Stomach (tissue), 9 donors: Measurements from ENCODE around the gene L3MBTL4. TPM values are rescaled to one million over a fixed set of nuclear protein-coding genes. Genes with fewer than 3 reads are reported as not detected.

ENCODE experiments used
- DNase-seq, 2 donors: peaks; one replicate each; pipeline versions ENCODE4 v3.0.0 to v3.0.0-alpha.2; 2013 to 2019
- H3K27ac ChIP-seq, 5 donors: fragments of 200-600 bp in 4 of 5; sonication (generic) in 4 of 5; one replicate each; pipeline ENCODE4 v1.5.1; 2013 to 2019; ENCODE audit warnings: mild to moderate bottlenecking in 1 of 5, moderate library complexity in 1 of 5
- H3K27me3 ChIP-seq, 3 donors: fragments of 200-600 bp; sonication (generic); one replicate each; pipeline ENCODE4 v1.5.1; 2017 to 2019; ENCODE audit warnings: mixed run types in 1 of 3
- H3K36me3 ChIP-seq, 4 donors: fragments of 200-600 bp; sonication (generic); 1 replicate in 3 of 4; 2 replicates in 1 of 4; pipeline ENCODE4 v1.5.1; 2016 to 2019
- H3K4me1 ChIP-seq, 4 donors: fragments of 200-600 bp; sonication (generic); one replicate each; pipeline ENCODE4 v1.5.1; 2016 to 2019
- H3K4me3 ChIP-seq, 4 donors: fragments of 200-600 bp; sonication (generic) in 3 of 4; one replicate each; pipeline ENCODE4 v1.5.1; 2016 to 2019; ENCODE audit warnings: mild to moderate bottlenecking in 1 of 4
- H3K9me3 ChIP-seq, 4 donors: fragments of 200-600 bp; sonication (generic); one replicate each; pipeline ENCODE4 v1.5.1; 2016 to 2019
- CTCF ChIP-seq, 7 experiments: fragments of 450-650 bp in 4 of 7; fragments of 200-600 bp in 3 of 7; sonication (generic) in 3 of 7; IDR thresholded peaks; one replicate each; pipeline ENCODE4 v1.5.1; 2016 to 2019; ENCODE audit warnings: antibody characterized with exemption in 7 of 7, control low read depth in 2 of 7, mild to moderate bottlenecking in 1 of 7
- EP300 ChIP-seq: sonication (generic); formaldehyde crosslinking; IDR thresholded peaks from one replicate; pipeline ENCODE4 v1.6.1; 2017; ENCODE audit warnings: antibody characterized with exemption
- POLR2A ChIP-seq, 4 donors: fragments of 450-650 bp; IDR thresholded peaks; one replicate each; pipeline ENCODE4 v1.6.1; 2016; ENCODE audit warnings: antibody characterized with exemption in 4 of 4, control low read depth in 2 of 4, mild to moderate bottlenecking in 1 of 4, moderate library complexity in 1 of 4
- POLR2AphosphoS5 ChIP-seq, 3 donors: sonication (generic); formaldehyde crosslinking; IDR thresholded peaks; one replicate each; pipeline ENCODE4 v1.6.1; 2016; ENCODE audit warnings: antibody characterized with exemption in 3 of 3
- WGBS, 5 donors: extraction: QIAGEN DNeasy Blood & Tissue Kit in 3 of 5; methylation state at CpG; one replicate each; pipeline versions ENCODE4 v1.1.5 to v1.1.7; 2013 to 2018; 5-methylcytosine and 5-hydroxymethylcytosine counted together
- intact Hi-C: fragments of 100-400 bp; cut with DNase I; formaldehyde crosslinking; loops from one replicate; pipeline ENCODE4 v1.15.1; 2023; ENCODE audit warnings: low total_unique reads
- polyA plus RNA-seq, 3 donors: library from polyadenylated mRNA; stranded (reverse); fragments of 200-250 nt; gene quantifications; one replicate each; pipeline ENCODE4 v1.2.3, GENCODE V29; 2013
- total RNA-seq, 5 donors: library from RNA; depleted of rRNA; stranded (reverse); fragments of >200 nt; gene quantifications; one replicate each; pipeline versions ENCODE4 v1.1.0 to v1.2.3, GENCODE V29; 2014 to 2016
- donor health status: healthy with polysubstance abuse.
- donor health status: Bipolar disorder and iron deficiency.
- donor health status: healthy.

L3MBTL4 gene
- total and polyA plus RNA-seq, 8 donors: 1.9 to 23.3 (median 7.6) TPM

- Histone ChIP-seq H3K9me3 (no peaks in the 10 kb centered on the region), H3K36me3 (no peaks in the 10 kb centered on the region), H3K4me3 (no peak overlapping the region), H3K27ac (no peak overlapping the region), H3K4me1 (no peaks in the 10 kb centered on the region), H3K27me3 (no peaks in the 10 kb centered on the region)
- no peak for TF ChIP-seq POLR2A (IDR thresholded peaks at IDR 0.05)
- no peak for TF ChIP-seq EP300
- no peak for TF ChIP-seq CTCF (IDR thresholded peaks at IDR 0.05)
- TF ChIP-seq POLR2AphosphoS5 (IDR thresholded peaks at IDR 0.05): no peak
- no peak for DNase-seq
- 62 to 84% (median 78%) methylated on average over 2 of the region's 2 CpGs for WGBS, 5 donors
- intact Hi-C loops: no loop called here
These were observed 26.5 kb upstream of the L3MBTL4 start for GRCh38 chr18:6441200-6441599.

GRCh38 chr18:6437937-6438818, 23.5 kb upstream of the L3MBTL4 start:
- H3K36me3 ChIP-seq: no peaks in the 10 kb centered on the region
- intact Hi-C loops: no loop called here
- H3K9me3 ChIP-seq: no peaks in the 10 kb centered on the region
- H3K4me1 ChIP-seq: no peaks in the 10 kb centered on the region
- no peak for DNase-seq
- 79 to 89% (median 85%) methylated on average over 13 of the region's 13 CpGs for WGBS, 5 donors
- no peak overlapping the region for H3K27ac ChIP-seq
- TF ChIP-seq CTCF (IDR thresholded peaks at IDR 0.05) (no peak), POLR2AphosphoS5 (IDR thresholded peaks at IDR 0.05) (no peak), EP300 (no peak), POLR2A (IDR thresholded peaks at IDR 0.05) (no peak)
- H3K4me3 ChIP-seq: no peak overlapping the region
- no peaks in the 10 kb centered on the region for H3K27me3 ChIP-seq

- no peak for DNase-seq
- intact Hi-C loops: no loop called here
- 49 to 67% (median 59%) methylated on average over 1 of the region's 1 CpG for WGBS, 5 donors
- Histone ChIP-seq H3K4me1 (no peaks in the 10 kb centered on the region), H3K9me3 (no peaks in the 10 kb centered on the region), H3K27ac (no peak overlapping the region), H3K27me3 (no peaks in the 10 kb centered on the region), H3K4me3 (no peak overlapping the region), H3K36me3 (no peaks in the 10 kb centered on the region)
- TF ChIP-seq POLR2A (IDR thresholded peaks at IDR 0.05) (no peak), EP300 (no peak), POLR2AphosphoS5 (IDR thresholded peaks at IDR 0.05) (no peak), CTCF (IDR thresholded peaks at IDR 0.05) (no peak)
These were observed 21.0 kb upstream of the L3MBTL4 start for GRCh38 chr18:6435731-6436130.

- Histone ChIP-seq H3K27ac (no peak overlapping the region), H3K4me1 (no peaks in the 10 kb centered on the region), H3K27me3 (no peaks in the 10 kb centered on the region), H3K9me3 (no peaks in the 10 kb centered on the region), H3K36me3 (no peaks in the 10 kb centered on the region), H3K4me3 (no peak overlapping the region)
- intact Hi-C loops: no loop called here
- no peak for DNase-seq
- WGBS, 5 donors: 63 to 78% (median 67%) methylated on average over 6 of the region's 6 CpGs
- no peak for TF ChIP-seq EP300
- no peak for TF ChIP-seq POLR2A (IDR thresholded peaks at IDR 0.05)
- no peak for TF ChIP-seq CTCF (IDR thresholded peaks at IDR 0.05)
- TF ChIP-seq POLR2AphosphoS5 (IDR thresholded peaks at IDR 0.05): no peak
These were observed 20.4 kb upstream of the L3MBTL4 start for GRCh38 chr18:6434987-6435709.
